PC-9 (cell line): ENCODE data around the gene EGR4.

Experiments used
- EZH2 ChIP-seq: fragments of 200-600 bp; sonication (generic); IDR thresholded peaks from 2 replicates; pipeline ENCODE4 v1.8.0; 2017; ENCODE audit warnings: antibody characterized with exemption, low read depth
- TF ChIP-seq, protein P1 (sequence below): fragments of 200-600 bp; sonication (generic); conservative IDR thresholded peaks from 2 replicates; pipeline ENCODE4 v1.6.1; 2017; ENCODE audit warnings: mixed run types, antibody characterized with exemption, mild to moderate bottlenecking, moderate library complexity

DNA sequence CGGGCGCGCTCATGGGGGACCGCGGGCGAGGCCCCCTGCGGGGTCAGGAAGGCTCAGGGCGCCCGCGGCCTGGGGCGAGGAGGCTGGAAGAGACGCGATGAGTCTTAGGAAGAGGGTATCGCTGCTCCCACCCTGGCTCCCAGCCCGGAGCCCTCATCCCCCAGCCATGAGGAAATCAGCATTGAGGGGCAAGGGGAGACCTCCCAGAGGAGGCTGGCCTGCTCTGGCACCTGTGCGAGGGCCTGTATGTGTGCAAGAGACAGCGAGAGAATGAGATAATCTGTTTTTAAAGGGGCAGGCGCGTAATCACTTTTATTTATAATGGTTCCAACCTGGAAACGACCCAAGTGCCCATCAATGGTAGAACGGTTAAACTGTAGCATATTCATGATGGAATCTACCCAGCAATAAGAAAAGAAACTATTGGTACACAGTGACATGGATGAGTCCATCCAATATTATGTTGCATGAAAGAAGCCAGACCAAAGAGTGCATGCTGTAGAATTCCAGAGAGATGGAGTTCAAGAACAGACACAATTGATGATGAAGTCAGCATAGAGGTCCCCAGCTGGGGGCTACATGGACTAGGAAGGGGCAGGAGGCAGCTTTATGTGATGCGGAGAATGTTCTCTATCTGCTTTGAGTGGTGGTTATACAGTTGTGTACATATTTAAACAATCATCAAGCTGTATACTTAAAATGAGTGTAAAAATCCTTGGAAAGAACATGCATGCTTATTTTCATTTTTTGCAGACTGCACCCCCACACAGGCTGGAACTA lies 23.5 kb downstream of the EGR4 start:
- TF ChIP-seq, protein P1, sequence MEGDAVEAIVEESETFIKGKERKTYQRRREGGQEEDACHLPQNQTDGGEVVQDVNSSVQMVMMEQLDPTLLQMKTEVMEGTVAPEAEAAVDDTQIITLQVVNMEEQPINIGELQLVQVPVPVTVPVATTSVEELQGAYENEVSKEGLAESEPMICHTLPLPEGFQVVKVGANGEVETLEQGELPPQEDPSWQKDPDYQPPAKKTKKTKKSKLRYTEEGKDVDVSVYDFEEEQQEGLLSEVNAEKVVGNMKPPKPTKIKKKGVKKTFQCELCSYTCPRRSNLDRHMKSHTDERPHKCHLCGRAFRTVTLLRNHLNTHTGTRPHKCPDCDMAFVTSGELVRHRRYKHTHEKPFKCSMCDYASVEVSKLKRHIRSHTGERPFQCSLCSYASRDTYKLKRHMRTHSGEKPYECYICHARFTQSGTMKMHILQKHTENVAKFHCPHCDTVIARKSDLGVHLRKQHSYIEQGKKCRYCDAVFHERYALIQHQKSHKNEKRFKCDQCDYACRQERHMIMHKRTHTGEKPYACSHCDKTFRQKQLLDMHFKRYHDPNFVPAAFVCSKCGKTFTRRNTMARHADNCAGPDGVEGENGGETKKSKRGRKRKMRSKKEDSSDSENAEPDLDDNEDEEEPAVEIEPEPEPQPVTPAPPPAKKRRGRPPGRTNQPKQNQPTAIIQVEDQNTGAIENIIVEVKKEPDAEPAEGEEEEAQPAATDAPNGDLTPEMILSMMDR: no peak
- TF ChIP-seq EZH2: no peak
